Tibial nerve (tissue), 4 donors: ENCODE measurements around the gene TMF1. TPM values are rescaled to one million over a fixed set of nuclear protein-coding genes. Genes with fewer than 3 reads are reported as not detected.

Experiments
- DNase-seq, 2 donors: peaks; one replicate each; pipeline ENCODE4 v3.0.0-alpha.2; 2019; ENCODE audit warnings: low spot score in 2 of 2
- H3K27ac ChIP-seq, 4 donors: fragments of 200-600 bp; sonication (generic) in 3 of 4; one replicate each; pipeline ENCODE4 v1.5.1; 2017 to 2019; ENCODE audit warnings: mild to moderate bottlenecking in 1 of 4
- H3K27me3 ChIP-seq, 2 donors: fragments of 200-600 bp; sonication (generic) in 1 of 2; one replicate each; pipeline versions ENCODE4 v1.5.1 to v1.6.0; 2017 to 2019
- H3K36me3 ChIP-seq, 3 donors: fragments of 200-600 bp; sonication (generic); one replicate each; pipeline ENCODE4 v1.5.1; 2018 to 2019
- H3K4me1 ChIP-seq, 4 donors: fragments of 200-600 bp; sonication (generic) in 3 of 4; one replicate each; pipeline ENCODE4 v1.5.1; 2017 to 2019
- H3K4me3 ChIP-seq, 4 donors: fragments of 200-600 bp; sonication (generic) in 3 of 4; one replicate each; pipeline ENCODE4 v1.5.1; 2017 to 2019; ENCODE audit warnings: mild to moderate bottlenecking in 1 of 4, moderate library complexity in 1 of 4
- H3K9me3 ChIP-seq, 4 donors: fragments of 200-600 bp; sonication (generic) in 3 of 4; one replicate each; pipeline ENCODE4 v1.5.1; 2017 to 2019
- CTCF ChIP-seq, 5 experiments: fragments of 200-600 bp in 3 of 5; fragments of 450-650 bp in 2 of 5; sonication (generic) in 3 of 5; IDR thresholded peaks; one replicate each; pipeline ENCODE4 v1.5.1; 2016 to 2019; ENCODE audit warnings: antibody characterized with exemption in 5 of 5, mild to moderate bottlenecking in 3 of 5, moderate library complexity in 2 of 5
- EP300 ChIP-seq, 2 donors: sonication (generic); formaldehyde crosslinking; IDR thresholded peaks; one replicate each; pipeline ENCODE4 v1.6.1; 2017; ENCODE audit warnings: antibody characterized with exemption in 2 of 2, mild to moderate bottlenecking in 1 of 2
- POLR2A ChIP-seq, 2 donors: fragments of 450-650 bp; IDR thresholded peaks; one replicate each; pipeline ENCODE4 v1.6.1; 2017; ENCODE audit warnings: antibody characterized with exemption in 2 of 2, mild to moderate bottlenecking in 2 of 2, moderate library complexity in 2 of 2
- WGBS, 2 donors: methylation state at CpG; one replicate each; pipeline ENCODE4 v1.1.5; 2018; 5-methylcytosine and 5-hydroxymethylcytosine counted together
- total RNA-seq, 4 donors: library from RNA; depleted of rRNA; stranded (reverse); fragments of >200 nt; gene quantifications; one replicate each; pipeline ENCODE4 v1.1.0, GENCODE V29; 2016

Gene TMF1
- total RNA-seq, 4 donors from 2014 or later = 24.7 to 33.5 (median 33.0) TPM

DNA sequence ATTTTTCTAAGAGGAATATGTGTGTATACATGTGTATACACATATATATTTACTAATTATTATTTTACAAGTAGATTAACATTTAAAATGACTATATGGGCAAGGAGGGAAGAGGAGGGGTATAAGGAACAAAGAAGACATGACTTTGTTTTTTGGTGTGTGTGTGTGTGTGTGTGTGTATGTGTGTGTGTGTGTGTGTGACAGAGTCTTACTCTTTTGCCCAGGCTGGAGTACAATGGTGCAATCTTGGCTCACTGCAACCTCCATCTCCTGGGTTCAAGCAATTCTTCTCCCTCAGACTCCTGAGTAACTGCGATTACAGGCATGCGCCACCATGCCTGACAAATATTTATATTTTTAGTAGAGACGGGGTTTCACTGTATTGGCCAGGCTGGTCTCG, 36.0 kb downstream of the TMF1 start:
- Histone ChIP-seq H3K27ac (no peak overlapping the region), H3K27me3 (no peaks in the 10 kb centered on the region), H3K4me3 (no peak overlapping the region), H3K4me1 (peaks cover 0 to 25% (median 4%) of the 10 kb centered on the region in 4 donors), H3K9me3 (no peaks in the 10 kb centered on the region), H3K36me3 (peaks cover 0 to 21% (median 0%) of the 10 kb centered on the region in 3 donors)
- WGBS, 2 donors = 94% methylated on average over 4 of the region's 4 CpGs
- no peak for DNase-seq
- TF ChIP-seq POLR2A (IDR thresholded peaks at IDR 0.05) (no peak), EP300 (IDR thresholded peaks at IDR 0.05) (no peak), CTCF (IDR thresholded peaks at IDR 0.05) (no peak)

- H3K4me3 ChIP-seq = peak overlapping the region; percentile 58 to 94 (median 78)
- no peaks in the 10 kb centered on the region for H3K27me3 ChIP-seq
- no peak for DNase-seq
- peaks cover 0 to 36% (median 4%) of the 10 kb centered on the region in 4 donors for H3K4me1 ChIP-seq
- no peaks in the 10 kb centered on the region for H3K9me3 ChIP-seq
- WGBS, 2 donors = 17 to 18% methylated on average over 11 of the region's 11 CpGs
- TF ChIP-seq POLR2A (IDR thresholded peaks at IDR 0.05) (no peak), CTCF (IDR thresholded peaks at IDR 0.05) (no peak), EP300 (IDR thresholded peaks at IDR 0.05) (no peak)
- H3K36me3 ChIP-seq = peaks cover 0 to 14% (median 0%) of the 10 kb centered on the region in 3 donors
- H3K27ac ChIP-seq = peak overlapping the region; percentile 89 to 98 (median 90)
These were observed 38.0 kb downstream of the TMF1 start for GRCh38 chr3:69014022-69014580.

DNA sequence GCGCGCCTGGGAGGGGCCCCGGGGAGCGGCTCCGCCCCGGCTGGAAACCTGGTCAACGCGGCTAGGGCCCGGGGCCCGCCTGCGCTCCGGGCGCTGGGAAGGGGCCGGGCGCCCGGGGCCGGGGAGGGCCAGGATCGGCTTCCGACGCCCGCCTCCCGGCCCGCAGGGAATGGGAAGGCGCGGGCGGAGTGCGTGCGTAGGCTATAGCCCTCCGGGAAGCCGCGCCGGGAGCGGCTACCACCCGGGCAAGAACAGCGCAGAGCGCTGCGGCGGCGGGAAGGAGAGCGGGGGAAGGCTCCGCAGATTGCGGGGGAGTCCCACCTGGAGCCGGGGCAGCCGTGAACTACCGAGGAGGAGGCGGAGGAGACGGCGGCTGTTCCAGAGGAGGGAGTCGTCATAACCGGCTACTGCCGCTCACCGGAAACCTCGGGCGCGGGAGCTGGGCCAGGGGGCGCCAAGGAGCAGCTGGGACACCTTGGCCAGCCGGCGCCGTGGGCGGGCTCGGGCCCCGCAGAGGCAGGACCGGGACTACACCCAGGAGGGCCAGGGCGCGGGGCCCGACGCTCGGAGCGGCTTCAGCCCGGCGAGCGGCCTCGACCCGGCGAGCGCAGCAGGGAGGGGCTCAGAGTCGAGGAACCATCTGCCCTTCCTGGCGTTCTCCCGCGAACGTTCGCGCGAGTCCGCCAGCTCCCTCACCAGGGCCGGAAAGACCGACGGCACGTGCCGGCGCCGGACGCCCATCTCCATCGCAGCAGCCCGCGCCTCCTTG, 38.7 kb downstream of the TMF1 start, which contains the start of gene EOGT:
EOGT (minus strand) TSS at position 432 of the 769 bp plus-strand sequence. CDS start 3,838 bp downstream, outside the sequence.
- Histone ChIP-seq H3K36me3 (peaks cover 0 to 16% (median 0%) of the 10 kb centered on the region in 3 donors), H3K27ac (peak within 1 kb of the TSS; percentile 89 to 98 (median 90)), H3K27me3 (no peaks in the 10 kb centered on the region), H3K4me3 (peak within 1 kb of the TSS; percentile 58 to 94 (median 78)), H3K9me3 (no peaks in the 10 kb centered on the region), H3K4me1 (peaks cover 0 to 40% (median 4%) of the 10 kb centered on the region in 4 donors)
- peak; percentile 58 to 81 (median 65) for TF ChIP-seq CTCF (IDR thresholded peaks at IDR 0.05)
- peak in 1 of 2 donors; percentile 44 for TF ChIP-seq POLR2A (IDR thresholded peaks at IDR 0.05)
- peak in 1 of 2 donors; percentile 67 for TF ChIP-seq EP300 (IDR thresholded peaks at IDR 0.05)
- WGBS, 2 donors = 1% methylated on average over 69 to 74 of the region's 96 CpGs
- peak; percentile 79 to 82 for DNase-seq

DNA sequence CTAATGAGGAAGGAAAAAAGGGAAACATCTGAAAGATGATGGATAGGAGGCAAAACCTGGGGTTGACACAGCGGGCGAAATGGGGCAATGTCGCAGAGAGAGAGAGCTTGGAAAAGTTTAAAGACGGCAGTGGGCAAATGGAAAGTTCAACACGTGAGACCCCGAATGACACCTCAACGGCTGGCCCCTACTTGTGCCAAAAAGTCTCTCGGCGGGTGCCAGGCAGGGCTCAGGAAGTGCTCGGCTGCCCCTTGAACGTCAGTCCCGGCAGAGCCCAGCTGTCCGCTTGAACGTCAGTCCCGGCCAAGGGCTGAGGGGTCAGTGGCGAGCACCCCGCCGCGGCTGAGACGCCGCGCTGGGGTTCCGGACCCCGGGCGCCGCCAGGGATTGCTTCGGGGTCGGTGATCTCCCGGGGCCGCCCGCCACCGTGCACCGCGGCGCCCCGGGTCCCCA, 39.3 kb downstream of the TMF1 start:
- Histone ChIP-seq H3K36me3 (peaks cover 0 to 19% (median 0%) of the 10 kb centered on the region in 3 donors), H3K27ac (peak overlapping the region; percentile 89 to 98 (median 90)), H3K4me3 (peak overlapping the region; percentile 58 to 94 (median 78)), H3K4me1 (peaks cover 0 to 40% (median 4%) of the 10 kb centered on the region in 4 donors), H3K9me3 (no peaks in the 10 kb centered on the region), H3K27me3 (no peaks in the 10 kb centered on the region)
- TF ChIP-seq EP300 (IDR thresholded peaks at IDR 0.05) = peak in 1 of 2 donors; percentile 15
- TF ChIP-seq CTCF (IDR thresholded peaks at IDR 0.05) = no peak
- peak in 1 of 2 donors; percentile 14 for DNase-seq
- WGBS, 2 donors = 7 to 8% methylated on average over 30 to 31 of the region's 36 CpGs
